Omental fat pad (tissue), 4 donors: ENCODE data around the gene SLC18A3. TPM values are rescaled to one million over a fixed set of nuclear protein-coding genes. Genes with fewer than 3 reads are reported as not detected.

Source experiments
- ATAC-seq: fragments of 150-250 bp; one replicate; pipeline ENCODE4 v1.9.1; 2016; ENCODE audit warnings: mild to moderate bottlenecking, moderate library complexity; ENCODE audit not compliant: low FRiP score
- DNase-seq: peaks from one replicate; pipeline ENCODE4 v3.0.0-alpha.2; 2019; ENCODE audit warnings: low spot score
- total RNA-seq, 4 donors: library from RNA; depleted of rRNA; stranded (reverse); fragments of >200 nt; gene quantifications; one replicate each; pipeline ENCODE4 v1.1.0, GENCODE V29; 2016
- TF ChIP-seq, protein P1 (sequence below), 3 donors: fragments of 450-650 bp; IDR thresholded peaks; one replicate each; pipeline ENCODE4 v1.5.1; 2016 to 2017; ENCODE audit warnings: antibody characterized with exemption in 3 of 3, mild to moderate bottlenecking in 3 of 3, moderate library complexity in 2 of 3

The SLC18A3 gene
- total RNA-seq, 4 donors from 2014 or later, result not detected

DNA sequence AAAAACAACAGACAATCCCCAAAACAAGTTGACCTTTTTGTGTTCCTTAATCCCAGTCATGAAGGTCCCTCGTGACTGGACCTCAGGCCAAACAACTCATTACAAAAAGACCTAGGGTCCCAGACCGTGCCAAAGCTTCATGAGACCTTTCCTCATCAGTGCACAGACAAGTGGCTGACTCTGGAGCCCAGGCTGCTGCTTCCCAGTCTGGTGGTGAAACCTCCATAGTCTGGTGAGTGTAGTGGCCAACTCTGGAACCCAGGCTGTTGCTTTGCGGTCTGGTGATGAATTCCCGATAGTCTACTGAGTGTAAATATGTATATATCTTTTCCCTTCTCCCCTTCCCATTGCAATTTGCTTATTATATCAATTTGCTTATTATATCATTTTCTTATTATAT, 22.1 kb upstream of the SLC18A3 start:
- TF ChIP-seq, protein P1, sequence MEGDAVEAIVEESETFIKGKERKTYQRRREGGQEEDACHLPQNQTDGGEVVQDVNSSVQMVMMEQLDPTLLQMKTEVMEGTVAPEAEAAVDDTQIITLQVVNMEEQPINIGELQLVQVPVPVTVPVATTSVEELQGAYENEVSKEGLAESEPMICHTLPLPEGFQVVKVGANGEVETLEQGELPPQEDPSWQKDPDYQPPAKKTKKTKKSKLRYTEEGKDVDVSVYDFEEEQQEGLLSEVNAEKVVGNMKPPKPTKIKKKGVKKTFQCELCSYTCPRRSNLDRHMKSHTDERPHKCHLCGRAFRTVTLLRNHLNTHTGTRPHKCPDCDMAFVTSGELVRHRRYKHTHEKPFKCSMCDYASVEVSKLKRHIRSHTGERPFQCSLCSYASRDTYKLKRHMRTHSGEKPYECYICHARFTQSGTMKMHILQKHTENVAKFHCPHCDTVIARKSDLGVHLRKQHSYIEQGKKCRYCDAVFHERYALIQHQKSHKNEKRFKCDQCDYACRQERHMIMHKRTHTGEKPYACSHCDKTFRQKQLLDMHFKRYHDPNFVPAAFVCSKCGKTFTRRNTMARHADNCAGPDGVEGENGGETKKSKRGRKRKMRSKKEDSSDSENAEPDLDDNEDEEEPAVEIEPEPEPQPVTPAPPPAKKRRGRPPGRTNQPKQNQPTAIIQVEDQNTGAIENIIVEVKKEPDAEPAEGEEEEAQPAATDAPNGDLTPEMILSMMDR (IDR thresholded peaks at IDR 0.05), result no peak
- ATAC-seq, result no peak
- no peak for DNase-seq

DNA sequence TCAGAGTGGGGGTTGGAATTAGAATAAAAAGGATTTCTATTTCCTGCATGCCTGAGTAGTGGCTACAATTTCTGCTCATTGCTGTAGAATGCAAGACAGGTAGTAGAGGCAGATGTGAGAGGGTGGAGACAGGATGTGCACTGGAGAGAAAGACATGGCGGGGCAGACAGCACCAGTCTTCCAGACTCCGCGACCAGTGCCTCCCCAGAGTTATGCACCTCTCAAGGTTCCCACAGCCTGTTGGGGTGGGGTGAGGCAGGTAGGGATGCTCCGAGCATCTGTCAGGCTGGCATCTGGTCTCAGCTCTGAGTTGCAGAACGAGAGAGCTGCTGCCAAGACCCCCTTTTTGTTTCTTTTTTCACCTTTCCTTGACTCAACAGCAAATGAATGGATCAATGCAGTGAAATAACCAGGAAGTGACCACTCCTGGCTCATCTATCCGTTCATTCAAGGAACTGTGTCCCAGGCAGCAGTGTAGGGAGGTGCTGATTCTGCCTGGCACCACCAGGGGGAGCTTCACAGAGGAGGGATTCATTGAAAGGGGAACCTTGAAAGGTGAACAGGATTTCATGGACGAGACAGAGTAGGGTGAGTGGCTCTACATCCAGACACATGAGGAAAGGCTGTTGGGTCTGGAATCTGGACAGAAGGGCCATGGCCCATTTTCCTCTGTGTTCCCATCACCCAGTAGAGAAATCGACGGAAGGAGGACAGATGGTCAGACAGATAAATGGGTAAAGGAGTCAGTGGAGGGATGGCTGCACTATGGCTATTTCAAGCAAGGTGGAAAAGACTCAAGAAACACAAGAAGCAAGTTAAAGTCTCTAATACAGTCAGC, 17.2 kb upstream of the SLC18A3 start:
- DNase-seq (no peak), ATAC-seq (peak; percentile 60)
- TF ChIP-seq, protein P1 (IDR thresholded peaks at IDR 0.05), result peak in 1 of 3 donors; percentile 27

DNA sequence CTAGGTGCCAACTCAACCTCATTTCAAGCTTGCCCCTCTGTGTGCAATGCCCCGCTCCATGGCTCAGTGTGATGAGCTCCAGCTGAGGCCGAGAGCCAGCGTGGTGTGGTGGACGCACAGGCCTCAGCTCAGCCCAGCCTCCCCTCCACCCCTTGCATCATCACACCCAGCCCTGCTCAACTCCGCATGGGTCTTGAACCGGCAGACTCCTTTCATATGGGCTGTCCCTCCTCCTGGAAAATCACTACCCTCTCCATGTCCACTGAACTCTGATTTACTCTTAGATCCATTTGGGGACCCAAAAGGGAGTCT, 16.6 kb upstream of the SLC18A3 start:
- ATAC-seq (no peak), DNase-seq (no peak)
- TF ChIP-seq, protein P1 (IDR thresholded peaks at IDR 0.05), result no peak

DNA sequence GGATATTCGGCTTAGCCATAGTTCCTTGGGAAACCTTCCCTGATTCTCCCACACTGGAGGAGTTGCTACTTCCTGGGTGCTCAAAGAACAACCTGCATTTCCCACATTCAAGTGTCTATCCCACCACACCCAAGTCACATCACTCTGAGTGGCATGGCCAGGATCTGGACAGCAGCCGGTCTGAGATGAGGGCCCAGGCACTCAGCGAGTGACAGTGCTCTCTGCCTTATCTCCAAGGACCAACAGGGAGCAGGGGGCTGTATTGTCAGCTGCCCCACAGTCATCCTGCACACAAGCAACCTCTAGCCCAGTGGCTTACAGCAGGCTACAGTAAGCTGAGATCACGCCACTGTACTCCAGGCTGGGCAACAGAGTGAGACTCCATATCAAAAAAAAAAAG, 16.1 kb upstream of the SLC18A3 start:
- ATAC-seq, result no peak
- no peak for DNase-seq
- TF ChIP-seq, protein P1 (IDR thresholded peaks at IDR 0.05), result no peak

DNA sequence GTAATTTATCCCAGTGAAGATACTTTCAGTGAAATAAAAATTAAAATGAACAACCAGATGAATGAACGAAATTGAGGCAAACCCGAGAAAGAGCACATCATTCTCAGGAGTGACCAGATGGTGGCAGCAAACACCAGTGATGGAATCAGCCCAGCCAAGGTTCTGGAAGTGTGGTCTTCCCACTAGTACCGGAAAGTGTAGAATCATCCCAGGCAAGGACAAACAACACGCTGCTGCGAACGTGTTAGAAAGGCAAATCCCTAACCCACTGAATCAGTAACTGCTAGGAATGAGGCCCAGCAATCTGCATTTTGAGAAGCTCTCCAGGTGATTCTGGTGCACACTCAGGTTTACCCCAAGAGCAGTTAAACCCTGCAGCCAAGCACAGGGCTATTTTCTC, 15.5 kb upstream of the SLC18A3 start:
- TF ChIP-seq, protein P1 (IDR thresholded peaks at IDR 0.05), result no peak
- ATAC-seq (no peak), DNase-seq (peak; percentile 41)

DNA sequence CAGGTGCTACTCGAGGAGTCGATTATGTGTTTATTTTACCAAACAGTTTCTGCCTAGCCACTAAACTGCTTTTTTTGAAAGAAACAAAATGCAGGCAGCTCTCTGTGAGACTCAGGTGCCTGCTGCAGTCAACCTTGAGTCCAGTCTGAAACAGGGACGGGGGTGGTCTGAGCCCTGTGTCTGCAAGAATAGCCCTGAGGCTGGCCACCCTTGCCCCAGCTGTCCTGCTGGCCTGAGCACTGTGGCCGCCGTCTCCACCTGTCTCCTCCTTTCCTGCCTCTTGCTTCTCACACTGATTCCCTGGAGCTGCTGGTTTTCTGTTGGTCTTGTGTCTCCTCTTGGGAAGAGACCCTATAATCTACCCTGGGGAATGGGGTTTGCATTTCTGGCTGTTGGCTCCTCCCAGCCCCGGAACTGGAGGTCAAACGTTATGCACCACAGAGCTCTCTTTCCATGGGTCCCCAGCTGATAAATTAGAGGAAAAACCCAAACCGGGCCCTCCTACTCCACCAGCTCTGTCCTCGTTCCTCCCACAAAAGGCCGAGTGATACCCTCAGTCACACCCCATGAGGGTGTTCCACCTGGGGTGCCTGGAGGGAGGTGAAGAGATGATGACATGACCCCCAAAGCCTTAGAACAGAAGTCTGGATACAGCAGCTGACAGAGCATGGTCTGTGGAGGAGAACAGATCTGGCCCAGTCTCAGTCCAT, 15.0 kb upstream of the SLC18A3 start:
- ATAC-seq (no peak), DNase-seq (no peak)
- TF ChIP-seq, protein P1 (IDR thresholded peaks at IDR 0.05), result no peak
